GM19395 (cell line): ENCODE measurements around the gene CD320.
"Not testable (repeated sequence)": the region's sequence is repeated elsewhere in the genome, so short reads cannot be mapped to it uniquely, and the experiment has no call there.

Source experiments
- ATAC-seq: cut with Tn5 transposase; IDR thresholded peaks from one replicate; pipeline ENCODE4 v1.9.1; 2021; ENCODE audit warnings: mild to moderate bottlenecking, moderate library complexity; ENCODE audit not compliant: unreplicated experiment

CD320 gene

DNA sequence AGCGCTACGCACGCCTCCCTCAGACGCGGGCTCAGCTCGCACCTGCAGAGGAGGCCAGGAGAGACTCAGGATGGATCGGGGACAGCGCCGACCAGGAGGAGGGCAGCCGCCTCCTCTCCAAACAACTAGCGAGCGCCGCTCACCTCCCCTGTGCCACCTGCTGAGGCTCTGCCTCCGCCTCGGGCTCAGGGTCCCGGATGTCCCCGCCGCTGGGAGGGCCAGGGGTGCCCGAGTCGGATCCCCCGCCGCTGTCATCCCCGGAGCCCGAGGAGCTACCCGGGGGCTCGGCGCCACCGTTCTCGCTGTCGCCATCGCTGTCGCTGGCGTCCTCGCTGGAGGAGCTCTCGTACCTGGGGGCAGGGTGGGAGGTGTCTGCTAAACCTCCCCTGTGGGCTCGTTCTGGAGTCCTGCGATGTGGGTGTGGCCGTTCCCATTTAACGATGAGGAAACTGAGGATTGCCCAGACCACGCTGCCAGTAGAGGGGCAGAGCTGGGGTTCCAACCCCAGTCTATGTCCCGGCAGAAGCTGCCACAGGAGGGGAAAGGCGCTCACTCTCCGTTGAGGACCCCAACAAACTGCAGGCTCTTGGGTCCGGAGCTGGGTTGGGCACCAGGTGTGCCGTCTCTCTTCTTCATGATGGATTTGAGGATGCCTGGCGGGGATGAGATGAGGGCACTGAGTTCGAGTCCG is 25.8 kb upstream of the CD320 start:
- no peak for ATAC-seq

DNA sequence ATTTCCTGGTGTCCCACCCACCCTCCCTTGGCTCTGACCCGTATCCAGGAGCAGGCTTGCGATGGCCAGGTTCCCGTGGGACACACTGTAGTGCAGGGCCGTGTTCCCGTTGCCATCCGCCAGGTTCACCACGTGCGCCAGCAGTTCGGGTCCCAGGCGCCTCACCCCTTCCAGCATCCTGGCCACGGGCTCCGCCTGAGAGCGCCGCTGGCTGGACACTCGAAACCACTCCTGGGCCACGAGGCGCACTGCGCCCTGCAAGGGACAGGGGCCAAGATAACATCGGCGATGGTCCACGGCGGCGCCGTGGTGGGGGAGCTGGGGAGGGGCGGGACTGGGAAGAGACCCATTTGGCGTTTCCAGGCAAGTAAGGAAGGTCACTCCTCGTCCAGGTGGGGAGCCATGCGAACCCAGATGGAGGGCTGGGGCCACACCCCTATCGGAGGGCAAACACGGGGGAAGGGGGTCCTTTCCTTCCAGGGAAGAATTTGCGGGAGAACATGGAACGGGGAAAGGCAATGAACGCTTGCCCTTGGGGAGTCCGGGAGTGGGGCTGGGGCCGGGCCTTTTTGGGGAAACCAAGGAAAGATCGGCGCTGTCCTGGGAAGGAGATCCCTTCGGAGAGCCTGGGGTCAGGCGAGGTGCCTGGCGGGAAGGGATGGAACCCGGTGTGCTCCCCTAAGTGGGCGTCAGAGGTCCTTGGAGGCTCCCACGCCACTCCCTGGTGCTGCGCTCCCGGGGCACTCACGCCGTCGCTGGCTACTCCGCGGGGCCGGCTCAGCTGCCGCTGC is 25.0 kb upstream of the CD320 start:
- no peak for ATAC-seq

- ATAC-seq = no peak
Measured at GRCh38 chr19:8331263-8331845, 23.2 kb upstream of the CD320 start.

DNA sequence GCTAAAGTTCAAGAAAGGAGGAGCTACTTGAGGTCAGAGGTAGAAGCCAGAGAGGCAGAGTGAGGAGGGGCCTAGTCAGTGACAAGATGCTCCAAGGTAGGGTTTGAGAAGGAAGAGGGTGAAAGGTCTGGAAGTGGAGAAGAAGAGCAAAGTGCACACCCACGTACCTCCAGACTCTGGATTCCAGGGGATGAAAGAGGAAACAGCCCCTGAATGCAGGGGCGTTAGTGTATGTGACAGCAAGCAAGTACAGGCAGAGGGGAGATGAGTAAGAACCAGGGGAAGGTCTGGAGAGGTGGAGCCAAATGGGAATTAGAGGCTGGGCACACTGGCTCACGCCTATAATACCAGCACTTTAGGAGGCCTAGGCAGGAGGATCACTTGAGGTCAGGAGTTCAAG is 21.8 kb upstream of the CD320 start:
- no peak for ATAC-seq

DNA sequence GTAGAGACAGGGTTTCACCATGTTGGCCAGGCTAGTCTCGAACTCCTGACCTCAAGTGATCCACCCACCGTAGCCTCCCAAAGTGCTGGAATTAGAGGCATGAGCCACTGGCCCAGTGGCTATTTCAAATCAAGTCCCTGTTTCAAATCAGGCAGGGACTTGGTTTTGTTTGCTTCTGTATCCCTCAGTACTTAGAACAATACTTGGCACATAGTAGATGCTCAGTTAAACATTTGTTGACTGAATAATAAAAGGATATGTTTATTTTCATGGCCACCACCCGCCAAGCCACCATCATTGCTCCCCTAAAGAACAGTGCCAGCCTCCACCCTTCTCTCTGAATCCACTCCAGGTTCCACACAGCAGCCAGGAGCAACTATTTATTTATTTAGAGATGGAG is 17.3 kb upstream of the CD320 start:
- no peak for ATAC-seq

DNA sequence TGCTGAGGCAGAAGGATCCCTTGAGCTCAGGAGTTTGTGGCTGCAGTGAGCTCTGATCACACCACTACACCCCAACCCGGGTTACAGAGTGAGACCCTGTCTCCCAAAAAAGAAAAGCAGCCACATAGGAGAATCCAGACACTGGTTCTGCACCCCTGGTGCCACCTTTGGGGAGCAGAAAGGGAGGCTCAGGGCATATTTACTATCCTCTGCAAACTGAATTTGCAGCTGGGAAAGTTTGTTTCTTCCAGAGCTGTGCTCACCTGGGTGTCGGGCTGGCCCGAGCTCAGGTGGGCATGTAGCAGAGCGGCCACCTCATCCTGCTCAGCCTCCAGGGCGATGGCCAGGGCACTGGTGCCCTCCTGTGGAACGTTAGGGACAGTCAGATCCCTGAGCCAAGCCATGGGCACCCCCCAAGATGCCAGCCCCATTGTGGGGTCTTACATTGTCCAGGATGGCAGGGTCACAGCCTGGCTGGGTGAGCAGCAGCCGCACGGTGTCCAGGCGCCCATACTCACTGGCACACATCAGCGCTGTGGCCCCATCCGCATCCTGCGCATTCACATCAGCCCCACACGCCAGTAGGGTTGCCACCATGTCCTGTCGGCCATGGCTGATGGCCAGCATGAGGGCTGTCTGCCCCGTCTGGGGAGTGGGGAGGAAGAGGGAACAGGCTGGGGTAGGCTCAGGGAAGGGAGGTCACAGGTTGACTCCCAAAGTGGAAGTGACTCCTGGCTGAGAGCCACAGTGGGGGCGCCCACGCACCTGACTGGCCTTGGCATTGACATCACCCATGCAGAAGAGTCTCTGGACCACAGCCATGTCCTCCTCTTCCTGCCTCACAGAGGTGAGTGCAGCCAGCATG is 16.3 kb upstream of the CD320 start:
- no peak for ATAC-seq

DNA sequence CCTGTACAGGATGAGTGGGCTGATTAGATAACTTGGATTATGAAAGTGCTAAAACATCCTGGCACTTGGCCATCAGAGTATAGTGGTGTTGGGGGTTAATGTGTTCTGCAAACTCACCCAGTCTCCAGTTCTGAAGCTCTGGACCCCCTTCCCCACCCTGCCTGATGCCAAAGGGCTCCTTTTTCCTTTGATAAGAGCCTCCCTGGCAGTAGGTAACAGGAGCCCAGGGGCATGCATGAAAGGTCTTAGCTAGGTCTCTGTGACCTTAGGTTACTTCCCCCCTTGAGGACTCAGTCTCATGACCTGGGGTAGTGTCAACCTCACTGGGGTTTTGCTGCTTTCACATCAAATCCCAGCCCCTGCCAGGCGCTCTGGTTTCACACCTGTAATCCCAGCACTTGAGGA is 15.6 kb upstream of the CD320 start:
- no peak for ATAC-seq

- no peak for ATAC-seq
Measured at GRCh38 chr19:8322638-8322997, 14.5 kb upstream of the CD320 start.

GRCh38 chr19:8321986-8322637 is 14.0 kb upstream of the CD320 start:
- no peak for ATAC-seq

- ATAC-seq = peak; percentile 84
Measured at GRCh38 chr19:8321067-8321985, 13.2 kb upstream of the CD320 start, which contains the start of the genes NDUFA7 and RPS28. TSS of gene NDUFA7 (minus strand) at chr19:8321375. CDS start at chr19:8321358, 17 bp downstream. TSS of gene RPS28 (plus strand) at chr19:8321496. CDS start at chr19:8321531, 35 bp downstream.

- ATAC-seq = peak; percentile 20
Measured at GRCh38 chr19:8320564-8321066, 12.5 kb upstream of the CD320 start.

- ATAC-seq = no peak
Measured at GRCh38 chr19:8319807-8320520, 11.8 kb upstream of the CD320 start.

DNA sequence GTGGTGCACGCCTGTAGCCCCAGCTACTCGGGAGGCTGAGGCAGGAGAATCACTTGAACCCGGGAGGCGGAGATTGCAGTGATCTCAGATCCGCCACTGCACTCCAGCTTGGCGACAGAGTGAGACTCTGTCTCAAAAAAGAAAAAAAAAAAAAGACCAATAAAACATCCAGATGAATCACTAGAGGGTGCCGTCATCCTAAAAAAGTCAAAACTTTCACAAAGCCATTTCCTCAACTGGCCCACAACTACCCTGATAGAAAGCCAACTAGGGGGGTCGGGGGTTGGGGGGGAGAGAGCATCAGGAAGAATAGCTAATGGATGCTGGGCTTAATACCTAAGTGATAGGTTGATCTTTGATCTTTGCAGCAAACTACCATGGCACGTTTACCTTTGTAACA is 10.7 kb upstream of the CD320 start:
- not testable (repeated sequence) for ATAC-seq

DNA sequence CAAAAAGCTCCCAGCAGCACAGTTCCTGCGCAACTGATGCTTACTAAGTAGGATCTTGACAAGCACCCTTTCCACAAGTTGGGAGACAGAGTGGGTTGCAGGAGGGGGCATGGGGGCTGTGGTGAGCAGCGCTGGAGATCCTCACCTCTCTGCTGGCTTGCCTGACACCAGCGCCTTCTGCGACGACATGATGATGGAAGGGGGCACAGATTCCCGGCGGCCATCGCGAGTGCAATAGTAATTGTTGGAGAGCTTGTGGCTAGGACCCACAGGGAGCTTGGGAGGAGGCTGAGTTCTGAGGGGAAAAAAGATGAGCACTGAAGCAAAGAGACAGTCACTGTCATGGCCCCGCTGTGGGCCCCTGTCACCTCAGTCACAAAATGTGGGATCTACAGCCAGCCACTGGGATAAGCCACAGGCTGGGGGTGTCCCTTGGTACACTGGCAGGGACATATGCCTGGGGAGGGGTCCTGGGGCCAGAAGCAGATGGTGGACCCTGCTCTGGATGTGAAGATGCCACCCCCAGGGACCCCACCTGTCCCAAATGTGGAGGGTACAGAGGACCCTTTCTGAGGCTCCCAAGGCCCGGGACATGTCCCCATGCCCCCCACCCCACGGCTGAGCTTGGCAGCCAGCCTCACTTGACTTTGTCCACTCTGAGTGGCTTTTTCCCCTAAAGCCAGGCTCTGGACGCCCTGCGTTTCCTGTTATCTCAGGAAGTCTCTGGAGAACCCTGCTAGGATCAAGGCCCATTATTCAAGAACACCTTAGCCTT is 8.4 kb upstream of the CD320 start:
- no peak for ATAC-seq

DNA sequence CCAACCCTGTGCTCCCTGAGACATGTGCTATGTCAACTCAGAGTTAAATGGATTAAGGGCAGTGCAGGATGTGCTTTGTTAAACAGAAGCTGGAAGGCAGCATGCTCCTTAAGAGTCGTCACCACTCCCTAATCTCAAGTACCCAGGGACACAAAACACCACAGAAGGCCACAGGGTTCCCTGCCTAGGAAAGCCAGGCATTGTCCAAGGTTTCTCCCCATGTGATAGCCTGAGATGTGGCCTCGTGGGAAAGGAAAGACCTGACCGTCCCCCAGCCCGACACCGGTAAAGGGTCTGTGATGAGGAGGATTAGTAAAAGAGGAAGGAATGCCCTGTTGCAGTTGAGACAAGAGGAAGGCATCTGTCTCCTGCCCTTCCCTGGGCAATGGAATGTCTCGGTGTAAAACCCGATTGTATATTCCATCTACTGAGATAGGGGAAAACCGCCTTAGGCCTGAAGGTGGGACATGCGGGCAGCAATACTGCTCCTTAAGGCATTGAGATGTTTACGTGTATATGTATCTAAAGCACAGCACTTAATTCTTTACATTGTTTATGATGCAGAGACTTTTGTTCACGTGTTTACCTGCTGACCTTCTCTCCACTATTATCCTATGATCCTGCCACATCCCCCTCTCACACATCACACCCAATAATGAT is 7.0 kb upstream of the CD320 start:
- not testable (repeated sequence) for ATAC-seq

DNA sequence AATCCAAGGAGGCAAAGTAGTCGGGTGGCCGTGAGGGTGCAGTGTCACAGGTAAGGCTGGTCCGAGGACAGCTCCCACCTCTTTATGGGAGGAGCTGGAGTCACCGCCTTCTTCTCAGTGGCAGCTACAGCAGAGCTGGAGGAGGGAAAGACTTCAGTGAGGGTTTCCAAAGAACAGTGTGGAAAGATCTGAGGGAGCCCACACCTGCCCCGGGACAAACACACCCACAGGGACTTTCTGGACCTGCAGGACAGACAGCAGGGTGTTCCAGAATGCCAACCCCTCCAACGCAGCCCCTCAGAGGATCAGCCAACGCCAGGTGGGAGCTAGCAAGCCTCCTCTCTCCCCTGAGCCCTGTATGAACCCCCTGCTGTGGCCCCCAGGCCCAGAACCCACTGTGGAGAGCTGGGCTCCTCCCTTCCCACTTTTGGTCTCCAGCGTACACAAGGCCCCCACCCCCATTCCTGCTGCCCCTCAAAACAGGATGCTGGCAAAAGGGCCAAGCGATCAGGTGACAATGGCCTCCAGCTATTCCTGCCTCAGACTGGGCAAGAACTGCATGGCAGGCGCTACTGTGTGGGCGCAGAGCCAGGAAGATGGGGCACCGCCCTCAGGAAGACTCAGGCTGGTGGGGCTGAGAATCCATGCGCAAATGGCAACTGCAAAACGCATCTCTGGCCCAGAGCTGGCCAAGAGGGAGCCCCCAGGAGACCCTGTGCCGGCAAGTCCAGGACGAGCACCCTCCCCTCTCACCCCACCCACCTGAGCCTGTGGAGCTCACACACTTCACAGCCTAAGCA is 3.5 kb upstream of the CD320 start:
- ATAC-seq = no peak
